A673 (cell line): ENCODE measurements around the gene LACTBL1. TPM values are rescaled to one million over a fixed set of nuclear protein-coding genes. Genes with fewer than 3 reads are reported as not detected.
"Not testable (repeated sequence)": the region's sequence is repeated elsewhere in the genome, so short reads cannot be mapped to it uniquely, and the experiment has no call there.

Experiments
- BruUV-seq: library from RNA; stranded (reverse); fragments of 400-500 nt; replicated peaks from 2 replicates; lab custom pipeline; 2021; lab: Mats Ljungman, UMichigan
- CTCF ChIA-PET: fragments of 300-600 bp; sonication (Branson Sonifier 250); formaldehyde crosslinking; loops from one replicate; lab custom pipeline; 2022; ENCODE audit warnings: antibody characterized with exemption; lab: Charles Lee
- POLR2A ChIA-PET: fragments of 300-600 bp; sonication (Branson Sonifier 250); formaldehyde crosslinking; loops from one replicate; lab custom pipeline; 2022; ENCODE audit warnings: antibody characterized with exemption; ENCODE audit not compliant: low non-redundant PET; lab: Charles Lee
- DNase-seq: peaks from one replicate; pipeline ENCODE4 v3.0.0-alpha.2; 2015; ENCODE audit warnings: low spot score
- H3K27ac ChIP-seq: fragments of 200-600 bp; sonication (generic); 2 replicates; pipeline ENCODE4 v1.5.1; 2016; ENCODE audit warnings: mixed run types, low read depth, mild to moderate bottlenecking, mixed read lengths, antibody characterized with exemption, low read length; ENCODE audit not compliant: poor library complexity, severe bottlenecking
- H3K27me3 ChIP-seq: fragments of 200-600 bp; sonication (generic); replicated peaks from 2 replicates; pipeline ENCODE4 v1.6.1; 2017; ENCODE audit warnings: mixed run types, low read depth, mild to moderate bottlenecking, mixed read lengths, antibody characterized with exemption, low read length; ENCODE audit not compliant: insufficient read depth, poor library complexity
- H3K36me3 ChIP-seq: fragments of 200-600 bp; sonication (generic); 2 replicates; pipeline ENCODE4 v1.6.1; 2016; ENCODE audit warnings: mixed run types, mild to moderate bottlenecking, mixed read lengths, antibody characterized with exemption, low read length; ENCODE audit not compliant: insufficient read depth, poor library complexity, severe bottlenecking
- H3K4me1 ChIP-seq: fragments of 200-600 bp; sonication (generic); 2 replicates; pipeline ENCODE4 v1.6.1; 2017; ENCODE audit warnings: mixed run types, mild to moderate bottlenecking, mixed read lengths, antibody characterized with exemption, low read length; ENCODE audit not compliant: insufficient read depth, poor library complexity, severe bottlenecking
- H3K4me3 ChIP-seq: fragments of 200-600 bp; sonication (generic); 2 replicates; pipeline ENCODE4 v1.5.1; 2016; ENCODE audit warnings: low read depth, mixed run types, mild to moderate bottlenecking, mixed read lengths, low read length; ENCODE audit not compliant: poor library complexity, severe bottlenecking
- H3K9me3 ChIP-seq: fragments of 200-600 bp; sonication (generic); 2 replicates; pipeline ENCODE4 v1.6.1; 2016; ENCODE audit warnings: mixed run types, low read depth, mild to moderate bottlenecking, mixed read lengths, antibody characterized with exemption, low read length; ENCODE audit not compliant: poor library complexity, severe bottlenecking
- EZH2 ChIP-seq: fragments of 200-600 bp; sonication (generic); IDR thresholded peaks from 2 replicates; pipeline ENCODE4 v1.6.1; 2017; ENCODE audit warnings: borderline replicate concordance, low read depth, mild to moderate bottlenecking, mixed read lengths, antibody characterized with exemption, low read length; ENCODE audit not compliant: poor library complexity, severe bottlenecking
- intact Hi-C: fragments of 100-400 bp; cut with micrococcal nuclease; formaldehyde crosslinking; loops from one replicate; pipeline ENCODE4 v1.10.0; 2022; ENCODE audit not compliant: unreplicated experiment
- total RNA-seq: library from RNA; stranded (reverse); gene quantifications from 2 replicates; pipeline ENCODE4 v1.2.3, GENCODE V29; 2021
- TF ChIP-seq, protein P1 (sequence below): fragments of 300-800, 200-600 bp; sonication (generic); conservative IDR thresholded peaks from 2 replicates; pipeline ENCODE4 v1.5.1; 2017; ENCODE audit warnings: low read depth, mild to moderate bottlenecking, antibody characterized with exemption, low read length, moderate library complexity, mixed read lengths

LACTBL1 gene
- total RNA-seq, 1 experiment from 2014 or later: 0.24 TPM

DNA sequence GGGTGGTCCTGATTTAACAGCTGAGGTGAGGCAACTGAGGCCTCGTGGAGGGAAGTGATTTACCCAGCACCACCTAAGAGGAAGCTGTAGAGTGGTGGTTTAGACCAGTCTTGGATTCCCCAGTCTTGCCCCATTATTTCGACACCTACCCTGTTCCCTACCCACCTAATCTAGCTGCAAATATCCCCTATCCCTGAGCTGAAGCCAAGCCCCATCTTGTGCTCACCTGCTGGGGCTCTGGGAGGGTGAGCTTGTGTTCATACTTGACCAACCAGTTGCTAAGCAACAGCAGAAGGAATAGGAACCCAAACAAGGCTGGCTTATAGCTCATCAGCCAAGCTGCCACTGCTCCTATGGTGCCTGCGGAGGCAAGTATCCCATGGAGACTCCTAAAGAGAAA is 41.0 kb upstream of the LACTBL1 start:
- H3K4me3 ChIP-seq: no peak overlapping the region
- CTCF ChIA-PET: no interaction called here

DNA sequence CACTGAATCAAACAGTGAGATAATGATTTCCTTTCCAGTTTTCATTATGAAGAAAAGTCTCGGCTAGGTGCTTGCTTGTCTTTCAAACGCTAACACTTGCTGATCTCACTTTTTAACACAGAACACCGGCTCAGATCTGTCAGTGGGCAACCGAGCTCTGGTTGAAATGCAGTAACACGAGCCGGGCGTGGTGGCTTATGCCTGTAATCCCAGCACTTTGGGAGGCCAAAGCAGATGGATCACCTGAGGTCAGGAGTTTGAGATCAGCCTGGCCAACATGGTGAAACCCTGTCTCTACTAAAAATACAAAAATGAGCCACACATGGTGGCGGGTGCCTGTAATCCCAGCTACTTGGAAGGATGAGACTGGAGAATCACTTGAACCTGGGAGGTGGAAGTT is 37.4 kb upstream of the LACTBL1 start:
- DNase-seq, H3K9me3 ChIP-seq, intact Hi-C loops, H3K4me1 ChIP-seq, BruUV-seq, H3K4me3 ChIP-seq, POLR2A ChIA-PET, CTCF ChIA-PET, H3K27ac ChIP-seq, H3K27me3 ChIP-seq, H3K36me3 ChIP-seq: not testable (repeated sequence)

More for the DNA sequence above, 41.0 kb upstream of the LACTBL1 start:
- Histone ChIP-seq H3K27ac (no peak overlapping the region), H3K27me3 (no peaks in the 10 kb centered on the region), H3K9me3 (no peaks in the 10 kb centered on the region), H3K4me1 (no peaks in the 10 kb centered on the region), H3K36me3 (no peaks in the 10 kb centered on the region)
- no TSS peak for BruUV-seq
- no peak for DNase-seq
- TF ChIP-seq, protein P1, sequence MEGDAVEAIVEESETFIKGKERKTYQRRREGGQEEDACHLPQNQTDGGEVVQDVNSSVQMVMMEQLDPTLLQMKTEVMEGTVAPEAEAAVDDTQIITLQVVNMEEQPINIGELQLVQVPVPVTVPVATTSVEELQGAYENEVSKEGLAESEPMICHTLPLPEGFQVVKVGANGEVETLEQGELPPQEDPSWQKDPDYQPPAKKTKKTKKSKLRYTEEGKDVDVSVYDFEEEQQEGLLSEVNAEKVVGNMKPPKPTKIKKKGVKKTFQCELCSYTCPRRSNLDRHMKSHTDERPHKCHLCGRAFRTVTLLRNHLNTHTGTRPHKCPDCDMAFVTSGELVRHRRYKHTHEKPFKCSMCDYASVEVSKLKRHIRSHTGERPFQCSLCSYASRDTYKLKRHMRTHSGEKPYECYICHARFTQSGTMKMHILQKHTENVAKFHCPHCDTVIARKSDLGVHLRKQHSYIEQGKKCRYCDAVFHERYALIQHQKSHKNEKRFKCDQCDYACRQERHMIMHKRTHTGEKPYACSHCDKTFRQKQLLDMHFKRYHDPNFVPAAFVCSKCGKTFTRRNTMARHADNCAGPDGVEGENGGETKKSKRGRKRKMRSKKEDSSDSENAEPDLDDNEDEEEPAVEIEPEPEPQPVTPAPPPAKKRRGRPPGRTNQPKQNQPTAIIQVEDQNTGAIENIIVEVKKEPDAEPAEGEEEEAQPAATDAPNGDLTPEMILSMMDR: no peak
- TF ChIP-seq EZH2: no peak
- intact Hi-C loops: no loop called here
- POLR2A ChIA-PET: no interaction called here

DNA sequence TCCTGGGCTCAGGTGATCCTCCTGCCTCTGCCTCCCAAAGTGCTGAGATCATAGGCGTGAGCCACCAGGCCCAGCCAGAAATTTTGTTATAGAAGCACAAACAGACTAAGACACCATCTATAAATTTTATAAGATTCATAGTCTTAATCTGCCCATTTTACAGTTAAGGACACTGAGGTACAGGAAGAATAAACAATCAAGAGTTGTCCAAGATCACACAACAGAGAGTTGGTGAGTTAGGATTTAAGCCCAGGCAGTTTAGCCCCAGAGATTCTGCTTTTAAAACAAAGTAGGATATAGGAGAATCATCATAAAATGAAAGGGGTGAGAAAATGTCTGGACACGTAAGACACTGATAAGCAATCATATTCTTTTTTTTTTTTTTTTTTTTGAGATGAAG is 36.2 kb upstream of the LACTBL1 start:
- Histone ChIP-seq H3K27ac (no peak overlapping the region), H3K9me3 (no peaks in the 10 kb centered on the region), H3K4me3 (no peak overlapping the region), H3K4me1 (no peaks in the 10 kb centered on the region), H3K27me3 (no peaks in the 10 kb centered on the region), H3K36me3 (no peaks in the 10 kb centered on the region)
- intact Hi-C loops: no loop called here
- TF ChIP-seq EZH2: no peak
- TF ChIP-seq, protein P1: no peak
- BruUV-seq: no TSS peak
- ChIA-PET POLR2A (no interaction called here), CTCF (no interaction called here)
- DNase-seq: no peak

DNA sequence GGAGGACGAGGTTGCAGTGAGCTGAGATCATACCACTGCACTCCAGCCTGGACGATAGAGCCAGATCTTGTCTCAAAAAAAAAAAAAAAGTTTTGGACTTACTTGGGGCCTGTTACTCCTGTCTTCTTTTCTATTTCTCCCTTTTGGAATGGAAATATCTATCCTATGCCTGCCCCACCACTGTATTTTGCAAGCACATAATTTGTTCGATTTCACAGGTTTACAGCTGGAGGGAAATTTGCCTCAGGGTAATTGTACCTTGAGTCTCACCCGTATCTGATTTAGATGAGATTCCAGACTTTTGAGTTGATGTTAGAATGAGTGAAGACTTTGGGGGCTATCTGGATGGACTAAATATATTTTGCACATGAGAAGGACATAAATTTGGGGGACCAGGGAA is 34.4 kb upstream of the LACTBL1 start:
- Histone ChIP-seq H3K27ac (no peak overlapping the region), H3K36me3 (no peaks in the 10 kb centered on the region), H3K9me3 (no peaks in the 10 kb centered on the region), H3K4me3 (no peak overlapping the region), H3K4me1 (no peaks in the 10 kb centered on the region), H3K27me3 (no peaks in the 10 kb centered on the region)
- no peak for DNase-seq
- TF ChIP-seq, protein P1: no peak
- no peak for TF ChIP-seq EZH2
- POLR2A ChIA-PET: no interaction called here
- no TSS peak for BruUV-seq
- CTCF ChIA-PET: no interaction called here
- intact Hi-C loops: no loop called here

DNA sequence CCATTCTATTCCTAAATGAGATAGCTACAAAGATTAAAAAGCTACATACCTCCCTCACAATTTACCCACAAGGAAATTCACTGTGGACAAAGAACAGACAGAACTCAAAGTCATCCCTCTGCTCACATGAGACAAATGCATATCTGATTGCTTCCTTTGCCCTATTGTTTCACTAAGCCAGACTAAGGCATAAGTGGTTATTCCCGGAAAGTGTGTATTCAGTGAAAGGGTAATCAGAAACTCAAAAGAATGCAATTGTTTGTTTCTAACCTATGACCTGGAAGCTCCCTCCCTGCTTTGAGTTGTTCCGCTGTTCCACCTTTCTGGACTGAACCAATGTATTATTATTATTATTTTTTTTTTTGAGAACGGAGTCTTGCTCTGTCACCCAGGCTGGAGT is 32.1 kb upstream of the LACTBL1 start:
- CTCF ChIA-PET, H3K4me1 ChIP-seq, intact Hi-C loops, H3K27me3 ChIP-seq, POLR2A ChIA-PET, H3K27ac ChIP-seq, BruUV-seq, H3K36me3 ChIP-seq, H3K4me3 ChIP-seq, H3K9me3 ChIP-seq: not testable (repeated sequence)
- DNase-seq: peak; percentile 26
